HepG2 (cell line): Measurements from ENCODE around the gene CHPF. TPM values are rescaled to one million over a fixed set of nuclear protein-coding genes. Genes with fewer than 3 reads are reported as not detected.

ENCODE experiments used
- ARNTL ChIP-seq: sonication (generic); formaldehyde crosslinking; IDR thresholded peaks from 2 replicates; pipeline ENCODE4 v1.4.0; 2020; ENCODE audit warnings: mild to moderate bottlenecking, missing genetic modification reagents
- ATF7-NPFF ChIP-seq: sonication (generic); formaldehyde crosslinking; IDR thresholded peaks from 2 replicates; pipeline ENCODE4 v1.8.1; 2023; ENCODE audit warnings: mild to moderate bottlenecking, low read depth, missing genetic modification reagents, moderate library complexity
- DPF2 ChIP-seq: sonication (generic); formaldehyde crosslinking; IDR thresholded peaks from 2 replicates; pipeline ENCODE4 v1.4.0; 2020; ENCODE audit warnings: mild to moderate bottlenecking, low read depth, missing genetic modification reagents, borderline replicate concordance
- FOXK2 ChIP-seq: fragments of 450-650 bp; IDR thresholded peaks from 2 replicates; pipeline ENCODE4 v1.6.1; 2016
- HES4 ChIP-seq: sonication (generic); formaldehyde crosslinking; IDR thresholded peaks from 2 replicates; pipeline ENCODE4 v1.9.0; 2021; ENCODE audit warnings: mild to moderate bottlenecking, missing genetic modification reagents, borderline replicate concordance
- IRF2 ChIP-seq: IDR thresholded peaks from 2 replicates; pipeline ENCODE4 v1.6.1; 2018; ENCODE audit warnings: missing genetic modification reagents, missing compliant biosample characterization
- ISX ChIP-seq: sonication (generic); formaldehyde crosslinking; conservative IDR thresholded peaks from 2 replicates; pipeline ENCODE4 v1.5.0; 2020; ENCODE audit warnings: missing genetic modification reagents
- LCORL ChIP-seq, 2 experiments: fragments of 450-650 bp in 1 of 2; sonication (generic) in 1 of 2; formaldehyde crosslinking in 1 of 2; IDR thresholded peaks; 2 replicates each; pipeline versions ENCODE4 v1.5.0 to v1.6.1; 2017 to 2020; ENCODE audit warnings: antibody characterized with exemption in 1 of 2, missing genetic modification reagents in 1 of 2
- NFYC ChIP-seq: IDR thresholded peaks from 2 replicates; pipeline ENCODE4 v1.6.1; 2016; ENCODE audit warnings: missing genetic modification reagents, missing compliant biosample characterization
- PHB2 ChIP-seq: fragments of 450-650 bp; IDR thresholded peaks from 2 replicates; pipeline ENCODE4 v1.6.1; 2018; ENCODE audit not compliant: partially characterized antibody
- SRSF1 ChIP-seq: fragments of 200-400 bp; formaldehyde crosslinking; optimal IDR thresholded peaks from 2 replicates; pipeline ENCODE3; 2017; ENCODE audit warnings: mild to moderate bottlenecking, low read depth, low read length, moderate library complexity
- TERF1 ChIP-seq: sonication (generic); formaldehyde crosslinking; IDR thresholded peaks from 2 replicates; pipeline ENCODE4 v1.8.0; 2022; ENCODE audit warnings: mild to moderate bottlenecking, missing genetic modification reagents, moderate library complexity
- TOPORS ChIP-seq: sonication (generic); formaldehyde crosslinking; IDR thresholded peaks from 2 replicates; pipeline ENCODE4 v1.8.0; 2023; ENCODE audit warnings: mild to moderate bottlenecking, missing genetic modification reagents
- TRIM24 ChIP-seq: sonication (generic); formaldehyde crosslinking; IDR thresholded peaks from 2 replicates; pipeline ENCODE4 v1.8.0; 2022; ENCODE audit warnings: mild to moderate bottlenecking, missing genetic modification reagents
- ZBTB1 ChIP-seq: sonication (generic); formaldehyde crosslinking; IDR thresholded peaks from 2 replicates; pipeline ENCODE4 v1.4.0; 2020; ENCODE audit warnings: missing genetic modification reagents, borderline replicate concordance
- ZNF232 ChIP-seq: sonication (generic); formaldehyde crosslinking; IDR thresholded peaks from 2 replicates; pipeline ENCODE4 v1.4.0; 2020; ENCODE audit warnings: missing genetic modification reagents, borderline replicate concordance
- ZNF235 ChIP-seq: sonication (generic); formaldehyde crosslinking; IDR thresholded peaks from 2 replicates; pipeline ENCODE4 v1.8.1; 2023; ENCODE audit warnings: mild to moderate bottlenecking, missing genetic modification reagents, borderline replicate concordance
- ZNF318 ChIP-seq: sonication (generic); formaldehyde crosslinking; IDR thresholded peaks from 2 replicates; pipeline ENCODE4 v1.4.0; 2020; ENCODE audit warnings: mild to moderate bottlenecking, missing genetic modification reagents
- ZNF431 ChIP-seq: sonication (generic); formaldehyde crosslinking; IDR thresholded peaks from 2 replicates; pipeline ENCODE4 v1.9.0; 2022; ENCODE audit warnings: missing genetic modification reagents, low read depth, mild to moderate bottlenecking, borderline replicate concordance
- ZNF577 ChIP-seq: sonication (generic); formaldehyde crosslinking; IDR thresholded peaks from 2 replicates; pipeline ENCODE4 v1.4.0; 2020; ENCODE audit warnings: mild to moderate bottlenecking, low read depth, missing genetic modification reagents, borderline replicate concordance
- ZSCAN29 ChIP-seq: sonication (generic); formaldehyde crosslinking; conservative IDR thresholded peaks from 2 replicates; pipeline ENCODE4 v1.4.0; 2020; ENCODE audit warnings: mild to moderate bottlenecking, missing genetic modification reagents
- polyA plus RNA-seq, 8 experiments: library from polyadenylated mRNA; depleted of rRNA in 3 of 8; stranded (reverse) in 7 of 8; unstranded in 1 of 8; fragments of >200 nt; fragmentation: Illumina TruSeq in 4 of 8; extraction: Trizol in 4 of 8; gene quantifications; 2 replicates each; pipeline versions ENCODE4 v1.2.1 to v1.2.3, GENCODE V29; 2011 to 2016; ENCODE audit warnings: low read depth in 4 of 8, missing spikeins in 1 of 8, mixed read lengths in 1 of 8; ENCODE audit not compliant: insufficient read depth in 1 of 8
- total RNA-seq, 5 experiments: library from RNA; depleted of rRNA; stranded (reverse); fragments of >200 nt; fragmentation: Illumina TruSeq; extraction: Trizol; gene quantifications; 2 replicates each; pipeline ENCODE4 v1.2.3, GENCODE V29; 2016; ENCODE audit warnings: low read depth in 1 of 5

Gene CHPF
- total and polyA plus RNA-seq, 2 of the 13 experiments (the other 11 are each of a cell fraction or from before 2014, with no cell fraction given) = 79.6 to 111 TPM

- no peak for TF ChIP-seq ZBTB1 (CRISPR knock-in tag)
- no peak for TF ChIP-seq TOPORS (CRISPR knock-in tag)
- TF ChIP-seq FOXK2 = no peak
- 0 out of 2 replicates have a peak, but pooled peaks have one; percentile 71 for TF ChIP-seq TERF1
- no peak for TF ChIP-seq ISX (CRISPR knock-in tag)
- peak; percentile 12 for TF ChIP-seq SRSF1
- TF ChIP-seq ZNF235 (CRISPR knock-in tag) = 0 out of 2 replicates have a peak, but pooled peaks have one; percentile 4
- no peak for TF ChIP-seq ZNF318 (CRISPR knock-in tag)
- 0 out of 2 replicates have a peak, but pooled peaks have one; percentile 8 for TF ChIP-seq DPF2
- TF ChIP-seq PHB2 = no peak
- 0 out of 2 replicates have a peak, but pooled peaks have one; percentile 6 for TF ChIP-seq ZNF431 (CRISPR knock-in tag)
- no peak for TF ChIP-seq ATF7-NPFF (CRISPR knock-in tag)
- 0 out of 2 replicates have a peak, but pooled peaks have one; percentile 3 for TF ChIP-seq ZSCAN29 (CRISPR knock-in tag)
- TF ChIP-seq ZNF577 = no peak
- TF ChIP-seq HES4 (CRISPR knock-in tag) = no peak
- no peak for TF ChIP-seq ARNTL (CRISPR knock-in tag)
- no peak for TF ChIP-seq IRF2 (CRISPR knock-in tag)
- TF ChIP-seq TRIM24 (CRISPR knock-in tag) = no peak
- no peak for TF ChIP-seq LCORL (IDR thresholded peaks at IDR 0.05)
- TF ChIP-seq LCORL (CRISPR knock-in tag; IDR thresholded peaks at IDR 0.05) = 0 out of 2 replicates have a peak, but pooled peaks have one; percentile 9
- no peak for TF ChIP-seq NFYC (CRISPR knock-in tag)
- TF ChIP-seq ZNF232 (CRISPR knock-in tag) = no peak
Observed at GRCh38 chr2:219572237-219573001, 28.8 kb upstream of the CHPF start, which contains the start of gene INHA (continued).
